ENCODE data around the gene SMAD2.

SMAD2 gene

GRCh38 chr18:47826157-47827074, 104.0 kb downstream of the SMAD2 start:
- Mint-ChIP-seq H3K27ac (no peak overlapping the region), H3K4me3 (no peak overlapping the region), H3K27me3 (no peaks in the 10 kb centered on the region), H3K4me1 (ENCODE audit: low read depth) (no peaks in the 10 kb centered on the region), H3K36me3 (peaks cover 33% of the 10 kb centered on the region), H3K9me3 (ENCODE audit: low read depth) (no peaks in the 10 kb centered on the region)

GRCh38 chr18:47821314-47821713, 109.1 kb downstream of the SMAD2 start:
- Mint-ChIP-seq H3K4me3 (no peak overlapping the region), H3K27me3 (no peaks in the 10 kb centered on the region), H3K27ac (peak overlapping the region; percentile 13), H3K4me1 (ENCODE audit: low read depth) (no peaks in the 10 kb centered on the region), H3K9me3 (ENCODE audit: low read depth) (no peaks in the 10 kb centered on the region), H3K36me3 (peaks cover 12% of the 10 kb centered on the region)

- peaks cover 12% of the 10 kb centered on the region for H3K36me3 Mint-ChIP-seq
- H3K27me3 Mint-ChIP-seq = no peaks in the 10 kb centered on the region
- H3K4me1 Mint-ChIP-seq (ENCODE audit: low read depth) = no peaks in the 10 kb centered on the region
- H3K27ac Mint-ChIP-seq = no peak overlapping the region
- no peak overlapping the region for H3K4me3 Mint-ChIP-seq
- no peaks in the 10 kb centered on the region for H3K9me3 Mint-ChIP-seq (ENCODE audit: low read depth)
Measured at GRCh38 chr18:47817795-47818077, 112.7 kb downstream of the SMAD2 start.

- no peaks in the 10 kb centered on the region for H3K27me3 Mint-ChIP-seq
- H3K4me3 Mint-ChIP-seq = no peak overlapping the region
- no peaks in the 10 kb centered on the region for H3K4me1 Mint-ChIP-seq (ENCODE audit: low read depth)
- H3K36me3 Mint-ChIP-seq = peaks cover 14% of the 10 kb centered on the region
- H3K9me3 Mint-ChIP-seq (ENCODE audit: low read depth) = no peaks in the 10 kb centered on the region
- no peak overlapping the region for H3K27ac Mint-ChIP-seq
Measured at GRCh38 chr18:47817017-47817794, 113.3 kb downstream of the SMAD2 start.

- Mint-ChIP-seq H3K27ac (no peak overlapping the region), H3K27me3 (no peaks in the 10 kb centered on the region), H3K4me1 (ENCODE audit: low read depth) (no peaks in the 10 kb centered on the region), H3K4me3 (no peak overlapping the region), H3K9me3 (ENCODE audit: low read depth) (no peaks in the 10 kb centered on the region), H3K36me3 (peaks cover 15% of the 10 kb centered on the region)
Measured at GRCh38 chr18:47815486-47816270, 114.8 kb downstream of the SMAD2 start.

GRCh38 chr18:47809420-47809819, 121.0 kb downstream of the SMAD2 start:
- Mint-ChIP-seq H3K27ac (no peak overlapping the region), H3K9me3 (ENCODE audit: low read depth) (peaks cover 4% of the 10 kb centered on the region), H3K27me3 (no peaks in the 10 kb centered on the region), H3K4me3 (no peak overlapping the region), H3K36me3 (peaks cover 19% of the 10 kb centered on the region), H3K4me1 (ENCODE audit: low read depth) (no peaks in the 10 kb centered on the region)

GRCh38 chr18:47802802-47803201, 127.7 kb downstream of the SMAD2 start:
- Mint-ChIP-seq H3K4me1 (ENCODE audit: low read depth) (no peaks in the 10 kb centered on the region), H3K27ac (no peak overlapping the region), H3K36me3 (peaks cover 3% of the 10 kb centered on the region), H3K9me3 (ENCODE audit: low read depth) (peaks cover 4% of the 10 kb centered on the region), H3K4me3 (no peak overlapping the region), H3K27me3 (no peaks in the 10 kb centered on the region)

- Mint-ChIP-seq H3K4me3 (no peak overlapping the region), H3K4me1 (ENCODE audit: low read depth) (no peaks in the 10 kb centered on the region), H3K9me3 (ENCODE audit: low read depth) (peaks cover 4% of the 10 kb centered on the region), H3K27ac (no peak overlapping the region), H3K27me3 (peaks cover 3% of the 10 kb centered on the region), H3K36me3 (peaks cover 3% of the 10 kb centered on the region)
Measured at GRCh38 chr18:47801817-47802216, 128.6 kb downstream of the SMAD2 start.

- H3K27ac Mint-ChIP-seq = no peak overlapping the region
- no peaks in the 10 kb centered on the region for H3K36me3 Mint-ChIP-seq
- H3K9me3 Mint-ChIP-seq (ENCODE audit: low read depth) = no peaks in the 10 kb centered on the region
- no peaks in the 10 kb centered on the region for H3K4me1 Mint-ChIP-seq (ENCODE audit: low read depth)
- no peak overlapping the region for H3K4me3 Mint-ChIP-seq
- peaks cover 3% of the 10 kb centered on the region for H3K27me3 Mint-ChIP-seq
Measured at GRCh38 chr18:47800756-47801155, 129.7 kb downstream of the SMAD2 start.

- no peaks in the 10 kb centered on the region for H3K4me1 Mint-ChIP-seq (ENCODE audit: low read depth)
- no peaks in the 10 kb centered on the region for H3K36me3 Mint-ChIP-seq
- H3K4me3 Mint-ChIP-seq = no peak overlapping the region
- no peaks in the 10 kb centered on the region for H3K9me3 Mint-ChIP-seq (ENCODE audit: low read depth)
- peaks cover 3% of the 10 kb centered on the region for H3K27me3 Mint-ChIP-seq
- no peak overlapping the region for H3K27ac Mint-ChIP-seq
Measured at GRCh38 chr18:47800248-47800647, 130.2 kb downstream of the SMAD2 start.

GRCh38 chr18:47799376-47799775, 131.1 kb downstream of the SMAD2 start:
- H3K27ac Mint-ChIP-seq = no peak overlapping the region

GRCh38 chr18:47798366-47798765, 132.1 kb downstream of the SMAD2 start:
- Mint-ChIP-seq H3K27me3 (peaks cover 3% of the 10 kb centered on the region), H3K9me3 (ENCODE audit: low read depth) (no peaks in the 10 kb centered on the region)

More at GRCh38 chr18:47799376-47799775, 131.1 kb downstream of the SMAD2 start:
- Mint-ChIP-seq H3K4me1 (ENCODE audit: low read depth) (no peaks in the 10 kb centered on the region), H3K9me3 (ENCODE audit: low read depth) (no peaks in the 10 kb centered on the region), H3K27me3 (peaks cover 3% of the 10 kb centered on the region), H3K36me3 (no peaks in the 10 kb centered on the region), H3K4me3 (no peak overlapping the region)

GRCh38 chr18:47797126-47797525, 133.3 kb downstream of the SMAD2 start:
- no peaks in the 10 kb centered on the region for H3K36me3 Mint-ChIP-seq
- no peak overlapping the region for H3K4me3 Mint-ChIP-seq
- peaks cover 3% of the 10 kb centered on the region for H3K27me3 Mint-ChIP-seq
- no peaks in the 10 kb centered on the region for H3K9me3 Mint-ChIP-seq (ENCODE audit: low read depth)
- H3K4me1 Mint-ChIP-seq (ENCODE audit: low read depth) = no peaks in the 10 kb centered on the region
- H3K27ac Mint-ChIP-seq = no peak overlapping the region

More at GRCh38 chr18:47798366-47798765, 132.1 kb downstream of the SMAD2 start:
- Mint-ChIP-seq H3K4me3 (no peak overlapping the region), H3K27ac (no peak overlapping the region), H3K4me1 (ENCODE audit: low read depth) (no peaks in the 10 kb centered on the region), H3K36me3 (no peaks in the 10 kb centered on the region)

- Mint-ChIP-seq H3K4me1 (ENCODE audit: low read depth) (no peaks in the 10 kb centered on the region), H3K27ac (no peak overlapping the region), H3K36me3 (no peaks in the 10 kb centered on the region), H3K27me3 (peaks cover 3% of the 10 kb centered on the region), H3K4me3 (no peak overlapping the region), H3K9me3 (ENCODE audit: low read depth) (no peaks in the 10 kb centered on the region)
Measured at GRCh38 chr18:47795434-47795814, 135.0 kb downstream of the SMAD2 start.

All from activated naive CD8-positive, alpha-beta T cell (primary cell).